HepG2 (cell line): ENCODE data around the gene BAIAP2L1. TPM values are rescaled to one million over a fixed set of nuclear protein-coding genes. Genes with fewer than 3 reads are reported as not detected.
A peak's percentile ranks its signal among the peaks of the same experiment; 100 is the strongest.

Experiments used
- ADNP ChIP-seq: sonication (generic); formaldehyde crosslinking; IDR thresholded peaks from 2 replicates; pipeline ENCODE4 v1.4.0; 2020; ENCODE audit warnings: missing genetic modification reagents
- AHR ChIP-seq: IDR thresholded peaks from 2 replicates; pipeline ENCODE4 v1.6.1; 2018; ENCODE audit warnings: missing genetic modification reagents, missing compliant biosample characterization
- ATAD3A ChIP-seq: sonication (generic); formaldehyde crosslinking; IDR thresholded peaks from 2 replicates; pipeline ENCODE4 v1.4.0; 2020; ENCODE audit warnings: missing genetic modification reagents
- MAX ChIP-seq: IDR thresholded peaks from 2 replicates; pipeline ENCODE4 v1.6.1; 2012; ENCODE audit warnings: inconsistent platforms
- SNAPC4 ChIP-seq: sonication (generic); formaldehyde crosslinking; IDR thresholded peaks from 2 replicates; pipeline ENCODE4 v1.4.0; 2020; ENCODE audit warnings: mild to moderate bottlenecking, missing genetic modification reagents
- ZFP36L1 ChIP-seq: sonication (generic); formaldehyde crosslinking; IDR thresholded peaks from 2 replicates; pipeline ENCODE4 v1.8.0; 2022; ENCODE audit warnings: mild to moderate bottlenecking, missing genetic modification reagents, moderate library complexity
- ZNF142 ChIP-seq: sonication (generic); formaldehyde crosslinking; IDR thresholded peaks from 2 replicates; pipeline ENCODE4 v1.4.0; 2020; ENCODE audit warnings: missing genetic modification reagents
- ZNF230 ChIP-seq: sonication (generic); formaldehyde crosslinking; IDR thresholded peaks from 2 replicates; pipeline ENCODE4 v1.4.0; 2020; ENCODE audit warnings: mild to moderate bottlenecking, missing genetic modification reagents
- ZNF33A ChIP-seq: sonication (generic); formaldehyde crosslinking; IDR thresholded peaks from 2 replicates; pipeline ENCODE4 v1.5.1; 2020; ENCODE audit warnings: missing genetic modification reagents, mild to moderate bottlenecking, moderate library complexity, borderline replicate concordance
- ZNF431 ChIP-seq: sonication (generic); formaldehyde crosslinking; IDR thresholded peaks from 2 replicates; pipeline ENCODE4 v1.9.0; 2022; ENCODE audit warnings: missing genetic modification reagents, low read depth, mild to moderate bottlenecking, borderline replicate concordance
- ZNF569 ChIP-seq: sonication (generic); formaldehyde crosslinking; IDR thresholded peaks from 2 replicates; pipeline ENCODE4 v1.5.0; 2020; ENCODE audit warnings: mild to moderate bottlenecking, missing genetic modification reagents, moderate library complexity, borderline replicate concordance
- polyA plus RNA-seq, 8 experiments: library from polyadenylated mRNA; depleted of rRNA in 3 of 8; stranded (reverse) in 7 of 8; unstranded in 1 of 8; fragments of >200 nt; fragmentation: Illumina TruSeq in 4 of 8; extraction: Trizol in 4 of 8; gene quantifications; 2 replicates each; pipeline versions ENCODE4 v1.2.1 to v1.2.3, GENCODE V29; 2011 to 2016; ENCODE audit warnings: low read depth in 4 of 8, missing spikeins in 1 of 8, mixed read lengths in 1 of 8; ENCODE audit not compliant: insufficient read depth in 1 of 8
- total RNA-seq, 5 experiments: library from RNA; depleted of rRNA; stranded (reverse); fragments of >200 nt; fragmentation: Illumina TruSeq; extraction: Trizol; gene quantifications; 2 replicates each; pipeline ENCODE4 v1.2.3, GENCODE V29; 2016; ENCODE audit warnings: low read depth in 1 of 5
- TF ChIP-seq, protein P1 (sequence below): sonication (generic); formaldehyde crosslinking; IDR thresholded peaks from 2 replicates; pipeline ENCODE4 v1.5.1; 2020; ENCODE audit warnings: mild to moderate bottlenecking, missing genetic modification reagents
- TF ChIP-seq, protein P2 (sequence below): sonication (generic); formaldehyde crosslinking; IDR thresholded peaks from 2 replicates; pipeline ENCODE4 v1.5.0; 2020; ENCODE audit warnings: missing genetic modification reagents, mild to moderate bottlenecking, borderline replicate concordance

Gene BAIAP2L1
- total and polyA plus RNA-seq, 2 of the 13 experiments (the other 11 are each of a cell fraction or from before 2014, with no cell fraction given), result 13.0 to 21.5 TPM

DNA sequence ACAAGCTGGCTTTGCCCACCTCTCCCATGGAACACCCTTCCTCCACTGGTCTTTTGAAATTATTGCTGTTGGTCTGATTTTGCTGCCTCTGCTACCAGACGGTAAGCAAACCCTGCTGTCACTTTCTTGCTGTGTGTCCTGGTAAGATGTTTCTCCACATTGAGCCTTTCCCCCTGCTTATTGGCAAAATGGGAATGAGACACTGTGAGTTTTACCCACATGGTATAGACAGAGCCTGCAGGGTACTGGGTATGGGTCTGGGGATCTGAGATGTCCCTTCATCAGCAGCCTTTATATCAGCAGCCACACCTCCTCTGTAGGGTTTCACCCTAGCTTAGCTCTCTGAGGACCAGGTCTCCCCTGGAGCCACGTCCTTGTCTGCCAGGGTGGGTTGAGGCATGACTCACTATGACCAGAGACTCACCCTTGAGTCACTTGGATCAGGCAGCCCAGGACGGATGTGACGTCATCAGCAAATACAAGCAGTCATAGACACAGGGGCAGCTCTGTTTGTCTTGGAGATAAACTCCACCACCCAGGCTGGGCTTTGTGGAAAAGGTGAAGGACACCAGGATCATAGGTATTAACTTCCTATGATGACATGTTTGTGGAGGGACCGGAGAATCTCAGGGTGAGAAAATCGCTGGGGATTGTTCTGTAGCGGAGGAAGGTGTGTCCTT, 17.9 kb upstream of the BAIAP2L1 start (continued):
- TF ChIP-seq, protein P1, sequence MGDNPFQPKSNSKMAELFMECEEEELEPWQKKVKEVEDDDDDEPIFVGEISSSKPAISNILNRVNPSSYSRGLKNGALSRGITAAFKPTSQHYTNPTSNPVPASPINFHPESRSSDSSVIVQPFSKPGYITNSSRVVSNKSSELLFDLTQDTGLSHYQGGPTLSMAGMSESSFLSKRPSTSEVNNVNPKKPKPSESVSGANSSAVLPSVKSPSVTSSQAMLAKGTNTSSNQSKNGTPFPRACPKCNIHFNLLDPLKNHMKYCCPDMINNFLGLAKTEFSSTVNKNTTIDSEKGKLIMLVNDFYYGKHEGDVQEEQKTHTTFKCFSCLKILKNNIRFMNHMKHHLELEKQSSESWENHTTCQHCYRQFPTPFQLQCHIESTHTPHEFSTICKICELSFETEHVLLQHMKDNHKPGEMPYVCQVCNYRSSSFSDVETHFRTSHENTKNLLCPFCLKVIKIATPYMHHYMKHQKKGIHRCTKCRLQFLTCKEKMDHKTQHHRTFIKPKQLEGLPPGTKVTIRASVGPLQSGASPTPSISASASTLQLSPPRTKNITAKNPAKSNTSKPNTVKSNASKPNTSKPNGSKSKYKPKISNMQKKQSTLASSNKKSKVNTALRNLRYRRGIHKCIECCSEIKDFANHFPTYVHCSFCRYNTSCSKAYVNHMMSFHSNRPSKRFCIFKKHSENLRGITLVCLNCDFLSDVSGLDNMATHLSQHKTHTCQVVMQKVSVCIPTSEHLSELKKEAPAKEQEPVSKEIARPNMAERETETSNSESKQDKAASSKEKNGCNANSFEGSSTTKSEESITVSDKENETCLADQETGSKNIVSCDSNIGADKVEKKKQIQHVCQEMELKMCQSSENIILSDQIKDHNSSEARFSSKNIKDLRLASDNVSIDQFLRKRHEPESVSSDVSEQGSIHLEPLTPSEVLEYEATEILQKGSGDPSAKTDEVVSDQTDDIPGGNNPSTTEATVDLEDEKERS (CRISPR knock-in tag), result peak; percentile 92
- TF ChIP-seq, protein P2, sequence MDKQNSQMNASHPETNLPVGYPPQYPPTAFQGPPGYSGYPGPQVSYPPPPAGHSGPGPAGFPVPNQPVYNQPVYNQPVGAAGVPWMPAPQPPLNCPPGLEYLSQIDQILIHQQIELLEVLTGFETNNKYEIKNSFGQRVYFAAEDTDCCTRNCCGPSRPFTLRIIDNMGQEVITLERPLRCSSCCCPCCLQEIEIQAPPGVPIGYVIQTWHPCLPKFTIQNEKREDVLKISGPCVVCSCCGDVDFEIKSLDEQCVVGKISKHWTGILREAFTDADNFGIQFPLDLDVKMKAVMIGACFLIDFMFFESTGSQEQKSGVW, result no peak
- TF ChIP-seq ZNF431 (CRISPR knock-in tag), result peak; percentile 53; the same call in 1 of the 2 replicates
- no peak for TF ChIP-seq ATAD3A
- TF ChIP-seq ADNP (CRISPR knock-in tag), result peak; percentile 68; the same call in 1 of the 2 replicates
- no peak for TF ChIP-seq AHR (CRISPR knock-in tag)
- TF ChIP-seq SNAPC4 (CRISPR knock-in tag), result 0 out of 2 replicates have a peak, but pooled peaks have one; percentile 40
- TF ChIP-seq MAX, result peak; percentile 65; the same call in 1 of the 2 replicates
- TF ChIP-seq ZNF142 (CRISPR knock-in tag), result peak; percentile 13; the same call in 1 of the 2 replicates
- TF ChIP-seq ZFP36L1 (CRISPR knock-in tag), result peak; percentile 99
- no peak for TF ChIP-seq ZNF569 (CRISPR knock-in tag)
- TF ChIP-seq ZNF33A (CRISPR knock-in tag), result no peak
- no peak; the same call in 1 of the 2 replicates for TF ChIP-seq ZNF230 (CRISPR knock-in tag)
